Measurements from ENCODE around the gene ANKRD17.

ANKRD17 gene

DNA sequence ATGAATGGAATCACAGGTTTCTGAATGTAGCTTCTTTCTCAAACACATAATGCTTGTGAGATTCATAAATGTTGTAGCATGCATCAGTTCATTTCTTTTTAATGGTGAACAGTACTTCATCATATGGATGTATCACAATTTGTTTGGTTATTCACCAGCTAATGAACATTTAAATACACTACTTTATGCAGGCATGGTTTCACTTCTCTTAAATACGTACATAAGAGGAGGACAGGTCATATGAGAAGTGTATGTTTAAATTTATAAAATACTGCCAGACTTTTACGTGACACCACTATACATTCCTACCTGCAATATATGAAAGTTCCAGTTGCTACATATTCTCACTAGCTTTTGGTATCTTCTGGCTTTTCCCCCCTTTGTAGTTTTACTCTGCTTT is 65.4 kb downstream of the ANKRD17 start:
- no peak for ATAC-seq
- no peak overlapping the region for H3K4me3 Mint-ChIP-seq
- no peak for DNase-seq (ENCODE audit: low spot score in 2 of 2)
- H3K36me3 Mint-ChIP-seq: peaks cover 44% of the 10 kb centered on the region
- H3K27ac Mint-ChIP-seq: no peak overlapping the region
- H3K4me1 Mint-ChIP-seq: peaks cover 25% of the 10 kb centered on the region
- peaks cover 3% of the 10 kb centered on the region for H3K9me3 Mint-ChIP-seq

GRCh38 chr4:73189274-73189810 is 69.3 kb downstream of the ANKRD17 start:
- no peak for ATAC-seq
- DNase-seq (ENCODE audit: low spot score in 2 of 2): no peak
- no peak overlapping the region for H3K4me3 Mint-ChIP-seq
- H3K9me3 Mint-ChIP-seq: peaks cover 3% of the 10 kb centered on the region
- H3K4me1 Mint-ChIP-seq: peaks cover 20% of the 10 kb centered on the region
- no peak overlapping the region for H3K27ac Mint-ChIP-seq
- H3K36me3 Mint-ChIP-seq: peaks cover 40% of the 10 kb centered on the region

DNA sequence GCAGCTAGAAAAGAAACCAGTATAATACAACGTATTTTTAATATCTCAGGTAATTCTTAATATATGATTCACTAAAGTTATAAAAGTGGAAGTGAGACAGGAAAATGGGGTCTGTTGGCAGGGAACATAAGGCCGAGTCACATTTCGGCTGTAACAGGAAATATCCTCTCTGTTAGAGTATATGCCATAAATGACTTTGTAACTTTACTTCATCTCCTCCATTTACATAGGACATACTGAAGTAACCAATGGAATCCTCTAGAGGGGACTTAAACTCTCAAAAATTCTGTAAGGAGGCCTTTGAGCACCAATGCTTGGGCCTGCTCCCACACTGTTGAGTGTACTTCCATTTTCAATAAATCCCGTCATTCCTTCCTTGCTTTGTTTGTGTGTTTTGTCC is 71.3 kb downstream of the ANKRD17 start:
- Mint-ChIP-seq H3K9me3 (peaks cover 3% of the 10 kb centered on the region), H3K36me3 (peaks cover 52% of the 10 kb centered on the region), H3K27ac (no peak overlapping the region), H3K4me3 (no peak overlapping the region), H3K4me1 (peaks cover 18% of the 10 kb centered on the region)
- DNase-seq (ENCODE audit: low spot score in 2 of 2): no peak
- ATAC-seq: no peak

GRCh38 chr4:73185903-73186302 is 72.7 kb downstream of the ANKRD17 start:
- H3K36me3 Mint-ChIP-seq: peaks cover 44% of the 10 kb centered on the region
- H3K9me3 Mint-ChIP-seq: peaks cover 3% of the 10 kb centered on the region
- H3K4me3 Mint-ChIP-seq: no peak overlapping the region
- ATAC-seq (no peak), DNase-seq (ENCODE audit: low spot score in 2 of 2) (no peak)
- H3K4me1 Mint-ChIP-seq: peaks cover 17% of the 10 kb centered on the region
- H3K27ac Mint-ChIP-seq: no peak overlapping the region

DNA sequence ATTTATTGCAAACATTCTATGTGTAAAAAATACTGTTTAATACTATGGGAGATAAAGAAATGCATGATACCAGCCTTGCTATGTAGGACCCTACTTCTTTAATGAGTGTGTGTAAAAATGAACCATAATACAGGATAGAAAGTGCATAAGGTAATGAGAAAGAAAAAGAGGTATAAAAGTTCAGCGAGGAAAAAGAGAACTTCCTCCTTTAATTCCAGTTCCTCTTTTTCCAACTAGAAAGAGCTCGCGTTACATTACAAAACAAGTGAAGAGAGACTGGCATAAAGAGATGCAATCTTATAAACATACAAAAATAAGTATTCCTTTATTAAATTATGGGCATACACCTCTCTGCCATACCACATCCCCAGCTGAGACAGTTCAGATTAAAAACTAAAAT is 77.4 kb downstream of the ANKRD17 start:
- H3K4me1 Mint-ChIP-seq: peaks cover 23% of the 10 kb centered on the region
- H3K9me3 Mint-ChIP-seq: no peaks in the 10 kb centered on the region
- no peak for ATAC-seq
- H3K27ac Mint-ChIP-seq: no peak overlapping the region
- H3K4me3 Mint-ChIP-seq: no peak overlapping the region
- DNase-seq (ENCODE audit: low spot score in 2 of 2): no peak
- peaks cover 27% of the 10 kb centered on the region for H3K36me3 Mint-ChIP-seq

DNA sequence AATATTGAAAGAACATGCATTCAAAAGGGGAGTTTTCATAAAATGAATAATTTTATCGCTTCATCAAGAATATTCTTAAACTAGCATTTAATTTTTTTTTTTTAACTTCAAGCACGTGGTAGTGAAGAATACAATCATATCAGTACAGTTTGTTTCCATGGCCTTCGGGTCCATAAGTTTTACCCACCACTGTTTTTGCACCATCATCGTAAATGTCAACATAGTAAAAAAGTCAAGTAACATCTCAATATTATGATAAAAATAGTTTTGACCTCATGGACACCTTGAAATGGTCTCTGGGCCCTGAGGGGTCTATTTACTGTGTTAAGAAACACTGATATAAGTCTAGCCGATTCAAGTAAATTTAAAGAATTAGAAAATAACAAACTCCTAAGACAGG is 80.2 kb downstream of the ANKRD17 start:
- Mint-ChIP-seq H3K27ac (no peak overlapping the region), H3K4me1 (peaks cover 42% of the 10 kb centered on the region), H3K36me3 (peaks cover 52% of the 10 kb centered on the region), H3K4me3 (no peak overlapping the region), H3K9me3 (peaks cover 8% of the 10 kb centered on the region)
- DNase-seq (ENCODE audit: low spot score in 2 of 2) (no peak), ATAC-seq (no peak)

DNA sequence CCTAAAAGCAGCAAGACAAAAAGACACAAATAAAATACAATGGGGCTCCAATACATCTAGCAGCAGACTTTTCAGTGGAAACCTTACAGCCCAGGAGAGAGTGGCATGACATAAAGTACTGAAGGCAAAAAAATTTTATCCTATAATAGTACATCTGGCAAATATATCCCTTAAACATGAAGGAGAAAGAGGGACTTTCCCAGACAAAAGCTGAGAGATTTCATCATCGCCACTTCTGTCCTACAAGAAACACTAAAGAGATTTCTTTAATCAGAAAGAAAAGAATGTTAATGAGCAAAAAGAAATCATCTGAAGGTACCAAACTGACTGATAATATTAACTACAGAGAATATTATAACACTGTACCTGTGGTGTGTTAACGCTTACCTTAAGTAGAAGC is 86.4 kb downstream of the ANKRD17 start:
- no peak for ATAC-seq
- Mint-ChIP-seq H3K9me3 (peaks cover 14% of the 10 kb centered on the region), H3K36me3 (peaks cover 100% of the 10 kb centered on the region), H3K4me3 (no peak overlapping the region), H3K4me1 (peaks cover 49% of the 10 kb centered on the region), H3K27ac (no peak overlapping the region)
- DNase-seq (ENCODE audit: low spot score in 2 of 2): no peak

DNA sequence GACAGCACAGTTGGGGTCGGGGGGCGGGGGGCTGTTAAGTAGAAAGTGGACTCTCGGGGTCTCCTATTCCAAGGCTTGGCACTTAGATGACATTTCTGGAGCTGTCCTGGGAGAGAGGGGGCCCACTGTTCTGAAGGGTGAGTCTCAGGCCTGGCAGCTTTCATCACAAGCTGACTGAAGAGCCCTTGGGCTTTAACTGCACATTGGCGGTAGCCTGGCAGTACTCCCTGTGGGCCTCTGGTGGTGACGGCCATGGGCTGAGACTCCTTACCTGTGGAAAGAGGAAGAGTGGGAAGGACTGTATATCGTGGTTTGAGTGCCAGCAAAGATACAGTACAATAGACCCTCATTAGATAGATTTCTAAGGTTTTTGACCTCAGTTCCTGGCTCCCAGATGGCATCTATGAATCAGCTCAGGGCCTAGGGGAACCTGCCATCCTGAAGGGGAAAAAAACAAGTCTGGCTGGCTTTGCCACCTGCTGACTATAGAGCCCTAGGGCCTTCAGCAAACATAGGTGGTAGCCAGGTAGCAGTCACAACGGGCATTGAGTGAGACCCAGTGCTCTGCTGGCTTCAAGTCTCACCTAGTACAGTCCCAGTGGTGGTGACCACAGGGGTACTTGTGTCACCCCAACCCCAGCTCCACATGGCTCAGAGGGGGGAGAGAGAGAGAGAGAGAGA is 87.9 kb downstream of the ANKRD17 start:
- ATAC-seq (no peak), DNase-seq (ENCODE audit: low spot score in 2 of 2) (no peak)
- Mint-ChIP-seq H3K9me3 (peaks cover 17% of the 10 kb centered on the region), H3K27ac (peak overlapping the region; percentile 64), H3K36me3 (peaks cover 100% of the 10 kb centered on the region), H3K4me1 (peaks cover 39% of the 10 kb centered on the region), H3K4me3 (no peak overlapping the region)

DNA sequence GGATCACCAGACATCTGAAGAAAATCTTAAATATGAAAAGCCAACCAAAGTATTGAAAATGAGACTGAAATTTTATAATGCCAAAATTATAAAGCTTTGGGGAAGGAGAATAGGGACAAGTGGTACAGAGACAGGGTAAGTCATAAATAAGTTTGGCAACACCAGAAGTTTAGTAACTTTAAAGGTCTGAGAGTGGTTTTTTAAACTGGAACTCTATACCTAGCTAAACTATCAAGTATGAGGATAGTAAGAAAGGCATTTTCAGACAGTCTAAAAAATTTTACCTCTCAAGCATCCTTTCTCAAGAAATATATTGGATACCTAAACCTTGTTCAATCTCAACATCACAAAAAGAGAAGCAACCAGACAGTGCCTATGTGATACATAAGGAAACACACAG is 92.4 kb downstream of the ANKRD17 start:
- Mint-ChIP-seq H3K4me1 (peaks cover 13% of the 10 kb centered on the region), H3K9me3 (peaks cover 6% of the 10 kb centered on the region), H3K4me3 (no peak overlapping the region), H3K36me3 (peaks cover 100% of the 10 kb centered on the region), H3K27ac (no peak overlapping the region)
- ATAC-seq (no peak), DNase-seq (ENCODE audit: low spot score in 2 of 2) (no peak)

GRCh38 chr4:73161527-73162185 is 96.9 kb downstream of the ANKRD17 start:
- peaks cover 7% of the 10 kb centered on the region for H3K4me1 Mint-ChIP-seq
- no peak overlapping the region for H3K27ac Mint-ChIP-seq
- H3K4me3 Mint-ChIP-seq: no peak overlapping the region
- peaks cover 91% of the 10 kb centered on the region for H3K36me3 Mint-ChIP-seq
- DNase-seq (ENCODE audit: low spot score in 2 of 2) (no peak), ATAC-seq (no peak)
- H3K9me3 Mint-ChIP-seq: peaks cover 2% of the 10 kb centered on the region

DNA sequence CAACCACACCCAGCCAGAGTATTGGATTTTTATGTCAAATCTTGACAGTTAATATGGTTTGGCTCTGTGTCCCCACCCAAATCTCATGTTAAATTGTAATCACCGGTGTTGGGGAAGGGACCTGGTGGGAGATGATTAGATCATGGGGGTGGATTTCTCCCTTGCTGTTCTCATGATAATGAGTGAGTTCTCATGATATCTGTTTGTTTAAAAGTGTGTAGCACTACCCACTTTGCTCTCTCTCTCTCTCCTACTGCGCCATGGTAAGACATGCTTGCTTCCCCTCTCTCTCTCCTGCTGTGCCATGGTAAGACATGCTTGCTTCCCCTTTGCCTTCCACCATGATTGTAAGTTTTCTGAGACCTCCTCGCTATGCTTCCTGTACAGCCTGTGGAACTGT is 102.2 kb downstream of the ANKRD17 start:
- H3K27ac Mint-ChIP-seq: no peak overlapping the region

DNA sequence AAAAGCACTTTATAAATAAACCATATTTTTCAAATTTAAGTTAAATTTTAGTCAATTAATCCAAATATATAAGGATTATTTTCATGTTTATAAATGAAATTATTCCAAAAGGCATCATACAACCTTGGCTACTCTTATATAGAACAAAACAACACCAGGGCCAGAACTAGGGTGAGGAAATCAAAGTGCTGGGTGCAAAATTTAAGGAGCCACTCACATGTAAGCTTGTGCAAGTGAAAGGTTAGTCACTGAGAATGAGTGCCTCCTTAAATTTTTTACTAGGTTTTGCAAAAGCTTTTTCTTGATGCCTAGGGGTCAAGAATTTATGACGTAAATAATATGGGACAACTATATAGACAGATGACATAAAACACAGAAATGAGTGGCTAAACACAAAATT is 105.7 kb downstream of the ANKRD17 start:
- Mint-ChIP-seq H3K36me3 (peaks cover 95% of the 10 kb centered on the region), H3K9me3 (no peaks in the 10 kb centered on the region), H3K27ac (no peak overlapping the region), H3K4me3 (no peak overlapping the region), H3K4me1 (peaks cover 6% of the 10 kb centered on the region)
- no peak for ATAC-seq
- no peak for DNase-seq (ENCODE audit: low spot score in 2 of 2)

More for the DNA sequence above, 102.2 kb downstream of the ANKRD17 start:
- H3K4me1 Mint-ChIP-seq: peaks cover 6% of the 10 kb centered on the region
- DNase-seq (ENCODE audit: low spot score in 2 of 2) (no peak), ATAC-seq (no peak)
- H3K36me3 Mint-ChIP-seq: peaks cover 91% of the 10 kb centered on the region
- H3K4me3 Mint-ChIP-seq: no peak overlapping the region
- H3K9me3 Mint-ChIP-seq: no peaks in the 10 kb centered on the region

DNA sequence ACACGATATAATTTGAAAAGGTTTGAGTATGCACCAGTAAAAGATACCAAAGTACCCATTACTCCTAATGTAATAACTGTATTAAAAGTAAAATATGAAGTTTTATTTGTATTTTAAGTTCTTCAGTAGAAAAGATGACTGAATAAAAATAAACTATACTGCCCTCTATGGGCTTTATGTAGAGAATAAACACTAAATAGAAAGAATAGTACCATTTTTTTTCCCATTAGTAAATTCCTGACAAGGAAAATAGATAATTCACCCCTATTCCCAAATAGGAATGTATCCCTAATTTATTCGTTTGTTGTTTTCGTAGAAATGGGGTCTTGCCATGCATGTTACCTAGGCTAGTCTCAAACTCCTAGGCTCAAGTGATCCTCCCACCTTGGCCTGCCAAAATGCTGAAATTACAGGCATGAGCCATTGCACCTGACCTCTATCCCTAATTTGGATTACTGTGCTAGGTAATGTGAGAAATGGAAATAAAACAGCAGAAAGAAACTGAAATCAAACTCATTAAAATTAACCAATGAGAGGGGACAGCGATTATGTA is 115.5 kb downstream of the ANKRD17 start:
- H3K27ac Mint-ChIP-seq: no peak overlapping the region
- no peak overlapping the region for H3K4me3 Mint-ChIP-seq
- no peak for DNase-seq (ENCODE audit: low spot score in 2 of 2)
- H3K36me3 Mint-ChIP-seq: peaks cover 100% of the 10 kb centered on the region
- no peaks in the 10 kb centered on the region for H3K9me3 Mint-ChIP-seq
- no peak for ATAC-seq
- peaks cover 6% of the 10 kb centered on the region for H3K4me1 Mint-ChIP-seq

DNA sequence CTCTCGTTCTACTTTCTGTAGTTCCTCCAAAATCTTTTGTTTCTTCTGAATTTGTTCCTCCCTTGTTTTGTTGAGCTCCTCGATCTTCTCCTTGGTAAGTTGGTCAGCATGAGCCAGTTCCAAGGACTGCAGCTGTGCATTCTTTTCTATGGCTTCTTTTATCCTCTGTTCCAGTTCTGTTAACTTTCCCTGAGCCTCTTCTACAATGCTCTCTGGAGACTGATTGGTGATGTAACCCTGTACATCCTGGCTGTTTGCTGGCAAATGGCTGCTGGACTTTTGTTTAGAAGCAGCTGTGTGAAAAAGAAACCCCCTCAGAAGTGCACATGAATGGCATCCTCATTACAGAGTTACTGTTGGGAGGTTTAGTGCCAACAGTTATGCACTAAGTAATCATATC is 118.6 kb downstream of the ANKRD17 start:
- no peaks in the 10 kb centered on the region for H3K9me3 Mint-ChIP-seq
- H3K4me1 Mint-ChIP-seq: peaks cover 6% of the 10 kb centered on the region
- H3K4me3 Mint-ChIP-seq: no peak overlapping the region
- ATAC-seq (no peak), DNase-seq (ENCODE audit: low spot score in 2 of 2) (no peak)
- H3K27ac Mint-ChIP-seq: peak overlapping the region; percentile 46
- peaks cover 100% of the 10 kb centered on the region for H3K36me3 Mint-ChIP-seq

DNA sequence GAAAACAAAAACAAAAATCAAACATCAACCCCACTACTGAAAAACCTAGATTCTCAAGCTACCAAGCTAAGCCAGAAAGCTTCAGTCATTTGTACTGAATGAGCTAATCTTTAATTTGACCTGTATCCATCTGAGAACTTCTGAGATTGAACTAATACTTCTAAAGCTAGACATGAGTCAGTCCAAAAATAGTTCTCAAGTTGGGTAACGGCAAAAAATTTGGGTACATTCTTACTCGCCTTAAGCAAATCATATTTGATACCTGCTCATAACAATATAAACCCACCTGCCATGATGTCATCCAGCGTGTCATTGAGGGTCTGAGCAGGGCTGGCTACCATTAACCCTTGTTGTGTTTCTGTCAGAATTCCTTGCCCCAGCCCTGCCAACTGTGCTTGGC is 119.4 kb downstream of the ANKRD17 start:
- Mint-ChIP-seq H3K27ac (no peak overlapping the region), H3K4me1 (peaks cover 6% of the 10 kb centered on the region), H3K9me3 (no peaks in the 10 kb centered on the region), H3K4me3 (no peak overlapping the region), H3K36me3 (peaks cover 100% of the 10 kb centered on the region)
- DNase-seq (ENCODE audit: low spot score in 2 of 2): no peak
- no peak for ATAC-seq

- peak overlapping the region; percentile 39 for H3K27ac Mint-ChIP-seq
- no peaks in the 10 kb centered on the region for H3K9me3 Mint-ChIP-seq
- H3K36me3 Mint-ChIP-seq: peaks cover 100% of the 10 kb centered on the region
- H3K4me1 Mint-ChIP-seq: peaks cover 6% of the 10 kb centered on the region
- no peak for DNase-seq (ENCODE audit: low spot score in 2 of 2)
- H3K4me3 Mint-ChIP-seq: no peak overlapping the region
- no peak for ATAC-seq
Observed at GRCh38 chr4:73137121-73137520, 121.5 kb downstream of the ANKRD17 start.

All from stimulated activated effector memory CD8-positive, alpha-beta T cell treated with anti-CD3 and anti-CD28 coated beads, Interleukin-12 subunit alpha, Interleukin-12 subunit beta, amount 100 ng/mL, for 72 hours (primary cell).